KG1 (cell line): Measurements from ENCODE around the gene NCF1.
"Not testable (repeated sequence)": the region's sequence is repeated elsewhere in the genome, so short reads cannot be mapped to it uniquely, and the experiment has no call there.

ENCODE experiments used
- DNase-seq: peaks from one replicate; lab custom pipeline; 2025; lab: John Stamatoyannopoulos, UW

Gene NCF1

DNA sequence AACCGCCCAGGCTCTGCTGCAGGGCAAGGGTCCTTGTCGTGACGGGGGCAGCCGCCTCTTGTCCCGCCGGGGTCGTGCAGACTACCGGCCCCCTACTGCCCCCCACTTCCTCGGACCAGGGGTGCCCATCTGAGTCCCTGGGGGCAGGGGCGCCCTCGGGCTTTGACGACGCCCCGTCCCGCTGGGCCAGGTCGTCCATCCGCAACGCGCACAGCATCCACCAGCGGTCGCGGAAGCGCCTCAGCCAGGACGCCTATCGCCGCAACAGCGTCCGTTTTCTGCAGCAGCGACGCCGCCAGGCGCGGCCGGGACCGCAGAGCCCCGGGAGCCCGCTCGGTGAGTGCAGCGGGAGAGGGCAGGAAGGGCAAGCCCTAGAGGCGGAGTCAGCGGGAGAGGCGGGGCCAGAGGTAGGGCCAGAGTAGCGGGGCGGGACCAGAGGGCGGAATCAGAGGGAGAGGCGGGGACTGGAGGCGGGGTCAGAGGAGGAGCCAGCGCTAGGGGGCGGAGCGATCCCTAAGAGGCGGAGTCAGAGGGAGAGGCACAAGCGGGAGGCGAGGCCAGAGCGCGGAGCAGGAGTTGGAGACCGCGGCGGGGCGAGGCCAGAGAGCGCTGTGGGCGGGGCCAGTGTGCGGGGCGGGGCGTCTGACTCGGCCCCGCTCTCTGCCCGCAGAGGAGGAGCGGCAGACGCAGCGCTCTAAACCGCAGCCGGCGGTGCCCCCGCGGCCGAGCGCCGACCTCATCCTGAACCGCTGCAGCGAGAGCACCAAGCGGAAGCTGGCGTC is 14.7 kb downstream of the NCF1 start:
- peak; percentile 45 for DNase-seq

GRCh38 chr7:74789200-74789736 is 15.5 kb downstream of the NCF1 start:
- not testable (repeated sequence) for DNase-seq

DNA sequence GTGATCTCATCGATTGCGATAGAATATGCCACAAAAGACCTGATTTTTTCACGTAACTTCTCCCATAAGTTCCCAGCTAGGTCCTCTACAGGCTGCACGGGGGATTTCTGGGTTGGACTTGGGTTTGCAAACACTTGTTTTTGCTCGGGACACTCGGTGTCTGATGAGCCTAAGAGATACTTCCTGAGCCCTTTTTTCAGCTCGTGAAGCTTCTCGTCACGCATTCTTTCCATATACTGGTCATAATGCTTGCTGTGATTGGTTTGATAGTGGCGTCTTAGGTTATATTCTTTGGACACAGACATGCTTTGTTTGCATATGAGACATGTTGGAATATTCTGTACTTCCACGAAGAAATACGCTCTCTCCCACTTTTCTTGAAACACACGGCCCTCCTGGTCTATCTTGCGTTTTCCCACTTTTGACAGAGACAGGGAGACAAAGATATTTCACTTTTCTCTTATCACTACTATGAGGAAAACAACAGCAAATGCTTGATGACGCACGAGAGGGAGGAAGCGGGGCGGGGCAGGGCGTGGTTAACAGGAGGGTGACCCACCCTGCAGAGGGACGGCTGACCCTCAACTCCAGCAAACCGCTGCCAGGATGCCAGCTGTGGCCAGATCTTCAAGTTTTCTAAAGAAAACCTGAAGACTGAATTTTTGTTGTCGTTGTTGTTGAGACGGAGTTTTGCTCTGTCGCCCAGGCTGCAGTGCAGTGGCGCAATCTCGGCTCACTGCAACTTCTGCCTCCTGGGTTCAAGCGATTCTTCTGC is 24.2 kb downstream of the NCF1 start:
- not testable (repeated sequence) for DNase-seq

GRCh38 chr7:74798644-74799043 is 24.8 kb downstream of the NCF1 start:
- not testable (repeated sequence) for DNase-seq

DNA sequence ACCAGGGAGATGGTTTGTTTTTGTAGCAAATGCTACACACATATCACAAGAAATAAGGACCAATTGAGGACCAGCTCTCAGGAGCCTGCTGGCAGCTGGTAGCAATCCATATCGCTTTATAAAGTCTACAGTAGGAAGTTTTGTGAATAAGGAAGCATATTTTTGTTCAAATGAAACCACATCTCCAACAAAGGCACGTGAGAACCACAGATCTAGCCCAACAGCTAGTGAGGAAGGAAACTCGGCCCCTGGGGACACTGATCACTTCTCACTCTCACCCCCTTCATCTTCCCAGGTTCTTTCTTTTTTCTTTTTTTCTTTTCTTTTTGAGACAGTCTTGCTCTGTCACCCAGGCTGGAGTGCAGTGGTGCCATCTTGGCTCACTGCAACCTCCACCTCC is 42.1 kb downstream of the NCF1 start:
- not testable (repeated sequence) for DNase-seq

- not testable (repeated sequence) for DNase-seq
These were observed 46.5 kb downstream of the NCF1 start for GRCh38 chr7:74820146-74820805.

DNA sequence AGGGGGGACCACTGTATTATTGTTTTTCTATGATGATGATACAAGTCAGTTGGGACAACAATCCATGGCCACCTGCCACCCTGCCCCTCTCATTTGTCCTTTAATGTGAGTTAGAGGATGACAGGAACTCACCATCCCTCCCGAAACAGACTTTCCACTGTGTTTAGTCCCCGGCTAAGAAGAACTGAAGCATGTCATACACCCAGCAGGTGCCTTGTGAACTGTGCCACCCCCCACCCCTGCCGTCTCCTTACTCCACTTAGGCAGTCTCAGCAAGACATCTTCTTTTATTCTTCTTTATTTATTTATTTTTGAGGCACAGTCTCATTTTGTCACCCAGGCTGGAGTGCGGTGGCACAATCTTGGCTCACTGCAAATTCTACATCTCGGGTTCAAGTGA is 47.4 kb downstream of the NCF1 start:
- not testable (repeated sequence) for DNase-seq

- DNase-seq, result not testable (repeated sequence)
These were observed 56.1 kb downstream of the NCF1 start for GRCh38 chr7:74829959-74830358.

GRCh38 chr7:74830411-74830810 is 56.6 kb downstream of the NCF1 start:
- DNase-seq, result not testable (repeated sequence)
